K562 (cell line): ENCODE data around the gene CELA1. TPM values are rescaled to one million over a fixed set of nuclear protein-coding genes. Genes with fewer than 3 reads are reported as not detected.

Experiments
- ATAC-seq: fragments of 200-7000 bp; cut with Tn5 transposase; 3 replicates; pipeline ENCODE4 v1.9.1; 2020; ENCODE audit warnings: moderate library complexity
- BruUV-seq: library from RNA; stranded (reverse); fragments of 400-500 nt; replicated peaks from 2 replicates; lab custom pipeline; 2021; lab: Mats Ljungman, UMichigan
- CTCF ChIA-PET: fragments of 300-600 bp; formaldehyde crosslinking; extraction: SDS; loops from one replicate; lab custom pipeline; 2021; ENCODE audit warnings: low intra/inter-chr PET ratio; lab: Yijun Ruan, JAX
- POLR2A ChIA-PET: fragments of 300-600, 350-650 bp; sonication (Branson Sonifier 250); formaldehyde crosslinking; extraction: SDS; loops from one replicate; lab custom pipeline; 2021; ENCODE audit warnings: antibody characterized with exemption, inconsistent platforms; lab: Yijun Ruan, JAX
- DNase-seq, 4 experiments: peaks; one replicate each; pipeline versions ENCODE4 v3.0.0 to v3.0.0-alpha.2; 2011 to 2018; ENCODE audit warnings: low spot score in 3 of 4, mixed read lengths in 3 of 4; ENCODE audit errors: extremely low read depth in 1 of 4
- FAIRE-seq: peaks from 2 replicates; lab custom pipeline; 2011; peaks lifted over from hg19 to GRCh38; lab: Jason Lieb, UNC
- H2AFZ ChIP-seq: 2 replicates; pipeline ENCODE4 v1.6.0; 2011; ENCODE audit warnings: low read depth, low read length, control low read depth, inconsistent platforms
- H3K27ac ChIP-seq: fragments of 200-600 bp; 3 replicates; pipeline ENCODE4 v1.8.0; 2011; ENCODE audit warnings: low read depth, mild to moderate bottlenecking, control low read depth, inconsistent platforms, low read length, moderate library complexity, mixed read lengths; ENCODE audit errors: extremely low read depth
- H3K27me3 ChIP-seq, 2 experiments: fragments of 300-600 bp in 1 of 2; 2 replicates in 1 of 2; 3 replicates in 1 of 2; pipeline versions ENCODE4 v1.6.0 to v1.8.0; 2011; ENCODE audit warnings: inconsistent platforms in 2 of 2, low read length in 2 of 2, mild to moderate bottlenecking in 1 of 2, mixed read lengths in 1 of 2, moderate library complexity in 1 of 2; ENCODE audit not compliant: control insufficient read depth in 2 of 2, insufficient read depth in 2 of 2
- H3K36me3 ChIP-seq: fragments of 300-600 bp; 3 replicates; pipeline ENCODE4 v1.8.0; 2011; ENCODE audit warnings: mild to moderate bottlenecking, low read length, inconsistent platforms; ENCODE audit not compliant: control insufficient read depth, insufficient read depth
- H3K4me1 ChIP-seq, 2 experiments: fragments of 200-600 bp in 1 of 2; replicated peaks in 1 of 2; 2 replicates in 1 of 2; 3 replicates in 1 of 2; pipeline versions ENCODE4 v1.5.1 to v1.8.0; 2011; ENCODE audit warnings: inconsistent platforms in 2 of 2, low read length in 2 of 2, mild to moderate bottlenecking in 1 of 2, mixed read lengths in 1 of 2, moderate library complexity in 1 of 2; ENCODE audit not compliant: control insufficient read depth in 2 of 2, insufficient read depth in 2 of 2
- H3K4me2 ChIP-seq: 2 replicates; pipeline ENCODE4 v1.6.1; 2011; ENCODE audit warnings: low read length, control low read depth, inconsistent platforms, mixed read lengths; ENCODE audit not compliant: insufficient read depth
- H3K4me3 ChIP-seq: fragments of 200-600 bp; sonication (generic), shearing (Covaris generic); 2 replicates; pipeline ENCODE4 v1.5.1; 2016; ENCODE audit warnings: control low read depth, inconsistent platforms
- H3K79me2 ChIP-seq: fragments of 200-600 bp; 3 replicates; pipeline ENCODE4 v1.8.0; 2011; ENCODE audit warnings: low read length, inconsistent platforms; ENCODE audit not compliant: control insufficient read depth, insufficient read depth
- H3K9ac ChIP-seq, 2 experiments: 2 replicates each; pipeline versions ENCODE4 v1.6.0 to v1.6.1; 2011; ENCODE audit warnings: low read depth in 2 of 2, low read length in 2 of 2, control low read depth in 1 of 2, inconsistent platforms in 1 of 2, mild to moderate bottlenecking in 1 of 2, mixed read lengths in 1 of 2; ENCODE audit not compliant: insufficient read depth in 1 of 2
- H3K9me1 ChIP-seq: one replicate; pipeline ENCODE4 v1.6.0; 2011; ENCODE audit warnings: inconsistent platforms, mild to moderate bottlenecking, low read length, moderate library complexity; ENCODE audit not compliant: control insufficient read depth, insufficient read depth
- H3K9me3 ChIP-seq: replicated peaks from 2 replicates; pipeline ENCODE4 v1.5.1; 2011; ENCODE audit warnings: low read depth, low read length, inconsistent platforms; ENCODE audit not compliant: control insufficient read depth, insufficient read depth
- H4K20me1 ChIP-seq: replicated peaks from 2 replicates; pipeline ENCODE4 v1.6.1; 2011; ENCODE audit warnings: low read length, inconsistent platforms, mixed read lengths; ENCODE audit not compliant: control insufficient read depth, insufficient read depth
- KHSRP ChIP-seq: fragments of 450-650 bp; IDR thresholded peaks from 2 replicates; pipeline ENCODE4 v1.6.1; 2017
- KLF13 ChIP-seq: fragments of 450-650 bp; IDR thresholded peaks from 2 replicates; pipeline ENCODE4 v1.6.1; 2016; ENCODE audit warnings: missing genetic modification characterization, low read depth, mild to moderate bottlenecking, missing compliant biosample characterization, moderate library complexity, borderline replicate concordance
- RAD21 ChIP-seq, 2 experiments: fragments of 250-450 bp in 1 of 2; fragments of 450-650 bp in 1 of 2; sonication (Bioruptor Pico) in 1 of 2; formaldehyde crosslinking in 1 of 2; IDR thresholded peaks in 1 of 2; conservative IDR thresholded peaks in 1 of 2; 2 replicates each; pipeline versions ENCODE4 v1.4.0 to v1.8.0; 2020 to 2022; ENCODE audit warnings: mild to moderate bottlenecking in 2 of 2, moderate library complexity in 1 of 2
- SAP30 ChIP-seq: fragments of 200-600 bp; sonication (generic); IDR thresholded peaks from 2 replicates; pipeline ENCODE4 v1.6.1; 2012; ENCODE audit warnings: borderline replicate concordance, low read depth, mild to moderate bottlenecking, moderate library complexity, low read length, control low read depth, inconsistent platforms; ENCODE audit not compliant: insufficient read depth, poor library complexity, severe bottlenecking
- TFAM ChIP-seq: fragments of 250-450 bp; sonication (Bioruptor Pico); conservative IDR thresholded peaks from 2 replicates; pipeline ENCODE4 v1.5.0; 2021; ENCODE audit warnings: mild to moderate bottlenecking, moderate library complexity
- ZNF140 ChIP-seq: fragments of 250-450 bp; sonication (Bioruptor Pico); IDR thresholded peaks from 2 replicates; pipeline ENCODE4 v1.8.0; 2021; ENCODE audit warnings: moderate library complexity, mild to moderate bottlenecking, inconsistent platforms
- ZNF184 ChIP-seq: sonication (generic); formaldehyde crosslinking; IDR thresholded peaks from 2 replicates; pipeline ENCODE4 v1.5.0; 2020; ENCODE audit warnings: missing genetic modification reagents
- ZNF274 ChIP-seq: IDR thresholded peaks from 2 replicates; pipeline ENCODE4 v1.6.1; 2011; ENCODE audit warnings: low read depth, mild to moderate bottlenecking, low read length, moderate library complexity, borderline replicate concordance
- ZNF445 ChIP-seq: fragments of 250-450 bp; sonication (Bioruptor Pico); IDR thresholded peaks from 2 replicates; pipeline ENCODE4 v1.4.0; 2020; ENCODE audit warnings: low read depth, mild to moderate bottlenecking, moderate library complexity
- WGBS: fragments of 100-300 bp; shearing (Covaris generic); methylation state at CpG from one replicate; pipeline ENCODE4 v1.1.6; 2016; ENCODE audit warnings: low coverage, mixed read lengths; ENCODE audit not compliant: insufficient coverage; ENCODE audit errors: missing lambda C conversion rate; 5-methylcytosine and 5-hydroxymethylcytosine counted together
- in situ Hi-C: fragments of 300-500 bp; cut with MboI; formaldehyde crosslinking; loops from 4 replicates; pipeline ENCODE4 v1.15.0; 2018; ENCODE audit warnings: inconsistent platforms, mixed read lengths
- intact Hi-C: fragments of 100-400 bp; cut with micrococcal nuclease; formaldehyde crosslinking; loops from 2 replicates; pipeline ENCODE4 v1.14.2; 2022
- polyA plus RNA-seq, 8 experiments: library from polyadenylated mRNA; depleted of rRNA in 4 of 8; stranded (reverse) in 5 of 8; unstranded in 3 of 8; fragments of >200 nt; fragmentation: Nextera tagmentation in 2 of 8; fragmentation: Illumina TruSeq in 1 of 8; extraction: Ambion mirVana in 2 of 8; extraction: Trizol in 1 of 8; gene quantifications; 2 replicates each; pipeline versions ENCODE4 v1.2.1 to v1.2.3, GENCODE V29; 2011 to 2014; ENCODE audit warnings: inconsistent platforms in 1 of 8, missing spikeins in 1 of 8
- total RNA-seq, 7 experiments: library from RNA; depleted of rRNA in 6 of 7; stranded (reverse); fragments of >200 nt in 6 of 7; fragmentation: Illumina TruSeq in 2 of 7; extraction: Trizol in 2 of 7; gene quantifications; 2 replicates each; pipeline versions ENCODE4 v1.2.1 to v1.2.3, GENCODE V29; 2011 to 2021; ENCODE audit warnings: low replicate concordance in 1 of 7
- TF ChIP-seq, protein P1 (sequence below): IDR thresholded peaks from 2 replicates; pipeline ENCODE4 v1.6.1; 2014; ENCODE audit warnings: antibody characterized with exemption
- TF ChIP-seq, protein P2 (sequence below), 2 experiments: IDR thresholded peaks in 1 of 2; conservative IDR thresholded peaks in 1 of 2; 2 replicates each; pipeline ENCODE4 v1.6.1; 2016; ENCODE audit warnings: low read depth in 2 of 2, mild to moderate bottlenecking in 1 of 2, missing compliant biosample characterization in 1 of 2, missing genetic modification characterization in 1 of 2, moderate library complexity in 1 of 2
- TF ChIP-seq, protein P3 (sequence below), 3 experiments: IDR thresholded peaks in 2 of 3; conservative IDR thresholded peaks in 1 of 3; 2 replicates each; pipeline ENCODE4 v1.5.1; 2011 to 2012; ENCODE audit warnings: low read length in 3 of 3, mild to moderate bottlenecking in 3 of 3, control low read depth in 2 of 3, improper control_type of control experiment in 1 of 3, inconsistent platforms in 1 of 3, low read depth in 1 of 3, mixed read lengths in 1 of 3, moderate library complexity in 1 of 3; ENCODE audit not compliant: insufficient read depth in 2 of 3

CELA1 gene
- total and polyA plus RNA-seq, 9 of the 15 experiments (the other 6 are each of a cell fraction or from before 2014, with no cell fraction given) = 0.06 to 0.27 (median 0.22) TPM; not detected in 6

DNA sequence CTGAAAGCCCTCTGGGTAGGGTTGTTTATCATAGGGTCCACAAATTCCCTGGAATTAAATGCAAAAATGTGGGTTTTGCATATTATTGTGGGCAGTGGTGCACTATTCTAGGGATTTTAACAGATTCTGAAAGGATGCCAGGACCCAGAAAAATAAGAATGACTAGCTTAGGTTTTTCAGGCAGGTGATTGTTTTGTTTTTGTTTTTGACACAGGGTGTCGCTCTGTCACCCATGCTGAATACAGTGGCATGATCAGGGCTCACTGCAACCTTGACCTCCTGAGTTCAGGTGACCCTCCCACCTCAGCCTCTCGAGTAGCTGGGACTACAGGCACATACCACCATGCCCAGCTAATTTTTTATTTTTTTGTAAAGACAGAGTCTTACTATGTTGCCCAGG, 25.5 kb upstream of the CELA1 start:
- Histone ChIP-seq H3K4me2 (no peak overlapping the region), H3K4me3 (no peak overlapping the region), H3K9ac (no peak overlapping the region), H3K79me2 (no peaks in the 10 kb centered on the region), H3K4me1 (peaks cover 12 to 15% of the 10 kb centered on the region in 2 experiments), H3K36me3 (no peaks in the 10 kb centered on the region), H3K9me3 (no peaks in the 10 kb centered on the region), H4K20me1 (no peaks in the 10 kb centered on the region; the same call in 1 of the 2 replicates), H2AFZ (no peak overlapping the region), H3K9me1 (no peaks in the 10 kb centered on the region), H3K27ac (no peak overlapping the region), H3K27me3 (no peaks in the 10 kb centered on the region)
- POLR2A ChIA-PET = interaction anchor here (1.3 kb wide), 1 partner anchor 11 kb away, joined by 4 read pairs; no protein-coding TSS in a partner anchor
- intact Hi-C loops = no loop called here
- no peak for ATAC-seq
- TF ChIP-seq ZNF184 (CRISPR knock-in tag) (no peak), SAP30 (no peak), RAD21 (CRISPR knock-in tag; conservative IDR thresholded peaks at IDR 0.05 in 1 of 2, IDR thresholded peaks at IDR 0.05 in 1 of 2) (peak in 1 of 2 experiments; percentile 24; a peak in 1 of 4 replicates), KLF13 (no peak), ZNF140 (CRISPR knock-in tag) (no peak), ZNF445 (CRISPR knock-in tag) (no peak), ZNF274 (no peak), TFAM (CRISPR knock-in tag) (no peak), KHSRP (no peak)
- TF ChIP-seq, protein P1, sequence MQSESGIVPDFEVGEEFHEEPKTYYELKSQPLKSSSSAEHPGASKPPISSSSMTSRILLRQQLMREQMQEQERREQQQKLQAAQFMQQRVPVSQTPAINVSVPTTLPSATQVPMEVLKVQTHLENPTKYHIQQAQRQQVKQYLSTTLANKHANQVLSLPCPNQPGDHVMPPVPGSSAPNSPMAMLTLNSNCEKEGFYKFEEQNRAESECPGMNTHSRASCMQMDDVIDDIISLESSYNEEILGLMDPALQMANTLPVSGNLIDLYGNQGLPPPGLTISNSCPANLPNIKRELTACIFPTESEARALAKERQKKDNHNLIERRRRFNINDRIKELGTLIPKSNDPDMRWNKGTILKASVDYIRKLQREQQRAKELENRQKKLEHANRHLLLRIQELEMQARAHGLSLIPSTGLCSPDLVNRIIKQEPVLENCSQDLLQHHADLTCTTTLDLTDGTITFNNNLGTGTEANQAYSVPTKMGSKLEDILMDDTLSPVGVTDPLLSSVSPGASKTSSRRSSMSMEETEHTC = no peak
- TF ChIP-seq, protein P2, sequence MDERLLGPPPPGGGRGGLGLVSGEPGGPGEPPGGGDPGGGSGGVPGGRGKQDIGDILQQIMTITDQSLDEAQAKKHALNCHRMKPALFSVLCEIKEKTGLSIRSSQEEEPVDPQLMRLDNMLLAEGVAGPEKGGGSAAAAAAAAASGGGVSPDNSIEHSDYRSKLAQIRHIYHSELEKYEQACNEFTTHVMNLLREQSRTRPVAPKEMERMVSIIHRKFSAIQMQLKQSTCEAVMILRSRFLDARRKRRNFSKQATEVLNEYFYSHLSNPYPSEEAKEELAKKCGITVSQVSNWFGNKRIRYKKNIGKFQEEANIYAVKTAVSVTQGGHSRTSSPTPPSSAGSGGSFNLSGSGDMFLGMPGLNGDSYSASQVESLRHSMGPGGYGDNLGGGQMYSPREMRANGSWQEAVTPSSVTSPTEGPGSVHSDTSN (CRISPR knock-in tag; IDR thresholded peaks at IDR 0.05; ENCODE audit: low read depth) = no peak
- TF ChIP-seq, protein P2 (tag; conservative IDR thresholded peaks at IDR 0.05; ENCODE audit: low read depth) = no peak
- TF ChIP-seq, protein P3, sequence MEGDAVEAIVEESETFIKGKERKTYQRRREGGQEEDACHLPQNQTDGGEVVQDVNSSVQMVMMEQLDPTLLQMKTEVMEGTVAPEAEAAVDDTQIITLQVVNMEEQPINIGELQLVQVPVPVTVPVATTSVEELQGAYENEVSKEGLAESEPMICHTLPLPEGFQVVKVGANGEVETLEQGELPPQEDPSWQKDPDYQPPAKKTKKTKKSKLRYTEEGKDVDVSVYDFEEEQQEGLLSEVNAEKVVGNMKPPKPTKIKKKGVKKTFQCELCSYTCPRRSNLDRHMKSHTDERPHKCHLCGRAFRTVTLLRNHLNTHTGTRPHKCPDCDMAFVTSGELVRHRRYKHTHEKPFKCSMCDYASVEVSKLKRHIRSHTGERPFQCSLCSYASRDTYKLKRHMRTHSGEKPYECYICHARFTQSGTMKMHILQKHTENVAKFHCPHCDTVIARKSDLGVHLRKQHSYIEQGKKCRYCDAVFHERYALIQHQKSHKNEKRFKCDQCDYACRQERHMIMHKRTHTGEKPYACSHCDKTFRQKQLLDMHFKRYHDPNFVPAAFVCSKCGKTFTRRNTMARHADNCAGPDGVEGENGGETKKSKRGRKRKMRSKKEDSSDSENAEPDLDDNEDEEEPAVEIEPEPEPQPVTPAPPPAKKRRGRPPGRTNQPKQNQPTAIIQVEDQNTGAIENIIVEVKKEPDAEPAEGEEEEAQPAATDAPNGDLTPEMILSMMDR (IDR thresholded peaks at IDR 0.05 in 2 of 3, conservative IDR thresholded peaks at IDR 0.05 in 1 of 3; ENCODE audit: insufficient read depth in 2 of 3, low read depth in 1 of 3, low read length in 3 of 3) = peak in 1 of 3 experiments; percentile 35; a peak in 2 of 6 replicates
- FAIRE-seq = no peak
- 44% methylated on average over 2 of the region's 2 CpGs for WGBS
- in situ Hi-C loops = no loop called here
- DNase-seq = no peak
- CTCF ChIA-PET = no interaction called here
- BruUV-seq = no TSS peak
